K562 (cell line): ENCODE results near the gene ARFIP2. TPM values are rescaled to one million over a fixed set of nuclear protein-coding genes. Genes with fewer than 3 reads are reported as not detected.

Experiments
- ATAC-seq: fragments of 200-7000 bp; cut with Tn5 transposase; 3 replicates; pipeline ENCODE4 v1.9.1; 2020; ENCODE audit warnings: moderate library complexity
- BruUV-seq: library from RNA; stranded (reverse); fragments of 400-500 nt; replicated peaks from 2 replicates; lab custom pipeline; 2021; lab: Mats Ljungman, UMichigan
- CTCF ChIA-PET: fragments of 300-600 bp; formaldehyde crosslinking; extraction: SDS; loops from one replicate; lab custom pipeline; 2021; ENCODE audit warnings: low intra/inter-chr PET ratio; lab: Yijun Ruan, JAX
- POLR2A ChIA-PET: fragments of 300-600, 350-650 bp; sonication (Branson Sonifier 250); formaldehyde crosslinking; extraction: SDS; loops from one replicate; lab custom pipeline; 2021; ENCODE audit warnings: antibody characterized with exemption, inconsistent platforms; lab: Yijun Ruan, JAX
- DNase-seq, 4 experiments: peaks; one replicate each; pipeline versions ENCODE4 v3.0.0 to v3.0.0-alpha.2; 2011 to 2018; ENCODE audit warnings: low spot score in 3 of 4, mixed read lengths in 3 of 4; ENCODE audit errors: extremely low read depth in 1 of 4
- FAIRE-seq: peaks from 2 replicates; lab custom pipeline; 2011; peaks lifted over from hg19 to GRCh38; lab: Jason Lieb, UNC
- H2AFZ ChIP-seq: 2 replicates; pipeline ENCODE4 v1.6.0; 2011; ENCODE audit warnings: low read depth, low read length, control low read depth, inconsistent platforms
- H3K27ac ChIP-seq: fragments of 200-600 bp; 3 replicates; pipeline ENCODE4 v1.8.0; 2011; ENCODE audit warnings: low read depth, mild to moderate bottlenecking, control low read depth, inconsistent platforms, low read length, moderate library complexity, mixed read lengths; ENCODE audit errors: extremely low read depth
- H3K27me3 ChIP-seq, 2 experiments: fragments of 300-600 bp in 1 of 2; 2 replicates in 1 of 2; 3 replicates in 1 of 2; pipeline versions ENCODE4 v1.6.0 to v1.8.0; 2011; ENCODE audit warnings: inconsistent platforms in 2 of 2, low read length in 2 of 2, mild to moderate bottlenecking in 1 of 2, mixed read lengths in 1 of 2, moderate library complexity in 1 of 2; ENCODE audit not compliant: control insufficient read depth in 2 of 2, insufficient read depth in 2 of 2
- H3K36me3 ChIP-seq: fragments of 300-600 bp; 3 replicates; pipeline ENCODE4 v1.8.0; 2011; ENCODE audit warnings: mild to moderate bottlenecking, low read length, inconsistent platforms; ENCODE audit not compliant: control insufficient read depth, insufficient read depth
- H3K4me1 ChIP-seq, 2 experiments: fragments of 200-600 bp in 1 of 2; replicated peaks in 1 of 2; 2 replicates in 1 of 2; 3 replicates in 1 of 2; pipeline versions ENCODE4 v1.5.1 to v1.8.0; 2011; ENCODE audit warnings: inconsistent platforms in 2 of 2, low read length in 2 of 2, mild to moderate bottlenecking in 1 of 2, mixed read lengths in 1 of 2, moderate library complexity in 1 of 2; ENCODE audit not compliant: control insufficient read depth in 2 of 2, insufficient read depth in 2 of 2
- H3K4me2 ChIP-seq: 2 replicates; pipeline ENCODE4 v1.6.1; 2011; ENCODE audit warnings: low read length, control low read depth, inconsistent platforms, mixed read lengths; ENCODE audit not compliant: insufficient read depth
- H3K4me3 ChIP-seq: fragments of 200-600 bp; sonication (generic), shearing (Covaris generic); 2 replicates; pipeline ENCODE4 v1.5.1; 2016; ENCODE audit warnings: control low read depth, inconsistent platforms
- H3K79me2 ChIP-seq: fragments of 200-600 bp; 3 replicates; pipeline ENCODE4 v1.8.0; 2011; ENCODE audit warnings: low read length, inconsistent platforms; ENCODE audit not compliant: control insufficient read depth, insufficient read depth
- H3K9ac ChIP-seq, 2 experiments: 2 replicates each; pipeline versions ENCODE4 v1.6.0 to v1.6.1; 2011; ENCODE audit warnings: low read depth in 2 of 2, low read length in 2 of 2, control low read depth in 1 of 2, inconsistent platforms in 1 of 2, mild to moderate bottlenecking in 1 of 2, mixed read lengths in 1 of 2; ENCODE audit not compliant: insufficient read depth in 1 of 2
- H3K9me1 ChIP-seq: one replicate; pipeline ENCODE4 v1.6.0; 2011; ENCODE audit warnings: inconsistent platforms, mild to moderate bottlenecking, low read length, moderate library complexity; ENCODE audit not compliant: control insufficient read depth, insufficient read depth
- H3K9me3 ChIP-seq: replicated peaks from 2 replicates; pipeline ENCODE4 v1.5.1; 2011; ENCODE audit warnings: low read depth, low read length, inconsistent platforms; ENCODE audit not compliant: control insufficient read depth, insufficient read depth
- H4K20me1 ChIP-seq: replicated peaks from 2 replicates; pipeline ENCODE4 v1.6.1; 2011; ENCODE audit warnings: low read length, inconsistent platforms, mixed read lengths; ENCODE audit not compliant: control insufficient read depth, insufficient read depth
- CAMTA2 ChIP-seq: fragments of 250-450 bp; sonication (Bioruptor Pico); conservative IDR thresholded peaks from 2 replicates; pipeline ENCODE4 v1.5.1; 2022
- KDM5B ChIP-seq: fragments of 200-600 bp; sonication (generic); IDR thresholded peaks from 2 replicates; pipeline ENCODE4 v1.6.1; 2012; ENCODE audit warnings: low read depth, mild to moderate bottlenecking, moderate library complexity, low read length, control low read depth, inconsistent platforms; ENCODE audit not compliant: insufficient replicate concordance
- MIER1 ChIP-seq: fragments of 450-650 bp; IDR thresholded peaks from 2 replicates; pipeline ENCODE4 v1.6.1; 2016; ENCODE audit warnings: antibody characterized with exemption, mild to moderate bottlenecking, low read depth
- SMAD1 ChIP-seq: fragments of 150-350 bp; IDR thresholded peaks from 2 replicates; pipeline ENCODE4 v1.6.1; 2014; ENCODE audit warnings: low read length, low read depth; ENCODE audit not compliant: partially characterized antibody
- THRAP3 ChIP-seq: fragments of 450-650 bp; IDR thresholded peaks from 2 replicates; pipeline ENCODE4 v1.6.1; 2016; ENCODE audit warnings: mild to moderate bottlenecking, inconsistent platforms, borderline replicate concordance
- ZBTB17 ChIP-seq: fragments of 450-650 bp; formaldehyde crosslinking; IDR thresholded peaks from 2 replicates; pipeline ENCODE4 v1.4.0; 2020; ENCODE audit warnings: mild to moderate bottlenecking
- ZNF134 ChIP-seq: fragments of 250-450 bp; sonication (Bioruptor Pico); conservative IDR thresholded peaks from 2 replicates; pipeline ENCODE4 v1.4.0; 2020
- ZNF274 ChIP-seq: IDR thresholded peaks from 2 replicates; pipeline ENCODE4 v1.6.1; 2011; ENCODE audit warnings: low read depth, mild to moderate bottlenecking, low read length, moderate library complexity, borderline replicate concordance
- WGBS: fragments of 100-300 bp; shearing (Covaris generic); methylation state at CpG from one replicate; pipeline ENCODE4 v1.1.6; 2016; ENCODE audit warnings: low coverage, mixed read lengths; ENCODE audit not compliant: insufficient coverage; ENCODE audit errors: missing lambda C conversion rate; 5-methylcytosine and 5-hydroxymethylcytosine counted together
- in situ Hi-C: fragments of 300-500 bp; cut with MboI; formaldehyde crosslinking; loops from 4 replicates; pipeline ENCODE4 v1.15.0; 2018; ENCODE audit warnings: inconsistent platforms, mixed read lengths
- intact Hi-C: fragments of 100-400 bp; cut with micrococcal nuclease; formaldehyde crosslinking; loops from 2 replicates; pipeline ENCODE4 v1.14.2; 2022
- polyA plus RNA-seq, 8 experiments: library from polyadenylated mRNA; depleted of rRNA in 4 of 8; stranded (reverse) in 5 of 8; unstranded in 3 of 8; fragments of >200 nt; fragmentation: Nextera tagmentation in 2 of 8; fragmentation: Illumina TruSeq in 1 of 8; extraction: Ambion mirVana in 2 of 8; extraction: Trizol in 1 of 8; gene quantifications; 2 replicates each; pipeline versions ENCODE4 v1.2.1 to v1.2.3, GENCODE V29; 2011 to 2014; ENCODE audit warnings: inconsistent platforms in 1 of 8, missing spikeins in 1 of 8
- total RNA-seq, 7 experiments: library from RNA; depleted of rRNA in 6 of 7; stranded (reverse); fragments of >200 nt in 6 of 7; fragmentation: Illumina TruSeq in 2 of 7; extraction: Trizol in 2 of 7; gene quantifications; 2 replicates each; pipeline versions ENCODE4 v1.2.1 to v1.2.3, GENCODE V29; 2011 to 2021; ENCODE audit warnings: low replicate concordance in 1 of 7
- TF ChIP-seq, protein P1 (sequence below): fragments of 200-800 bp; sonication (Bioruptor generic); IDR thresholded peaks from 2 replicates; pipeline ENCODE4 v1.6.1; 2016; ENCODE audit warnings: missing genetic modification characterization, missing compliant biosample characterization
- TF ChIP-seq, protein P2 (sequence below): sonication (generic); formaldehyde crosslinking; IDR thresholded peaks from 2 replicates; pipeline ENCODE4 v1.8.1; 2022; ENCODE audit warnings: missing genetic modification reagents

The ARFIP2 gene
- total and polyA plus RNA-seq, 9 of the 15 experiments (the other 6 are each of a cell fraction or from before 2014, with no cell fraction given) = 11.8 to 74.1 (median 41.0) TPM

DNA sequence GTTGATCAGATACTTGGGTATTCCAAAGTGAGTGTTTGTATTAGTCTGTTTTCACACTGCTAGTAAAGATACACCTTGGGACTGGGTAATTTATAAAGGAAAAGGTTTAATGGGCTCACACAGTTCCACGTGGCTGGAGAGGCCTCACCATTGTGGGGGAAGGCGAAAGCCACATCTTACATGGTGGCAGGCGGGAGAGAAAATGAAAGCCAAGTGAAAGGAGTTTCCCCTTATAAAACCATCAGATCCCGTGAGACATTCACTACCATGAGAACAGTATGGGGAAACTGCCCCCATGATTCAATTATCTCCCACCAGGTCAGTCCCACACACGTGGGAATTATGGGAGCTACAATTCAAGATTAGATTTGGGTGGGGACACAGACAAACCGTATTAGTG is 7.2 kb upstream of the ARFIP2 start:
- H3K79me2 ChIP-seq = peaks cover 10% of the 10 kb centered on the region
- H3K27ac ChIP-seq = no peak overlapping the region
- H3K4me3 ChIP-seq = no peak overlapping the region
- FAIRE-seq (no peak), ATAC-seq (no peak), DNase-seq (no peak)
- TF ChIP-seq, protein P1, sequence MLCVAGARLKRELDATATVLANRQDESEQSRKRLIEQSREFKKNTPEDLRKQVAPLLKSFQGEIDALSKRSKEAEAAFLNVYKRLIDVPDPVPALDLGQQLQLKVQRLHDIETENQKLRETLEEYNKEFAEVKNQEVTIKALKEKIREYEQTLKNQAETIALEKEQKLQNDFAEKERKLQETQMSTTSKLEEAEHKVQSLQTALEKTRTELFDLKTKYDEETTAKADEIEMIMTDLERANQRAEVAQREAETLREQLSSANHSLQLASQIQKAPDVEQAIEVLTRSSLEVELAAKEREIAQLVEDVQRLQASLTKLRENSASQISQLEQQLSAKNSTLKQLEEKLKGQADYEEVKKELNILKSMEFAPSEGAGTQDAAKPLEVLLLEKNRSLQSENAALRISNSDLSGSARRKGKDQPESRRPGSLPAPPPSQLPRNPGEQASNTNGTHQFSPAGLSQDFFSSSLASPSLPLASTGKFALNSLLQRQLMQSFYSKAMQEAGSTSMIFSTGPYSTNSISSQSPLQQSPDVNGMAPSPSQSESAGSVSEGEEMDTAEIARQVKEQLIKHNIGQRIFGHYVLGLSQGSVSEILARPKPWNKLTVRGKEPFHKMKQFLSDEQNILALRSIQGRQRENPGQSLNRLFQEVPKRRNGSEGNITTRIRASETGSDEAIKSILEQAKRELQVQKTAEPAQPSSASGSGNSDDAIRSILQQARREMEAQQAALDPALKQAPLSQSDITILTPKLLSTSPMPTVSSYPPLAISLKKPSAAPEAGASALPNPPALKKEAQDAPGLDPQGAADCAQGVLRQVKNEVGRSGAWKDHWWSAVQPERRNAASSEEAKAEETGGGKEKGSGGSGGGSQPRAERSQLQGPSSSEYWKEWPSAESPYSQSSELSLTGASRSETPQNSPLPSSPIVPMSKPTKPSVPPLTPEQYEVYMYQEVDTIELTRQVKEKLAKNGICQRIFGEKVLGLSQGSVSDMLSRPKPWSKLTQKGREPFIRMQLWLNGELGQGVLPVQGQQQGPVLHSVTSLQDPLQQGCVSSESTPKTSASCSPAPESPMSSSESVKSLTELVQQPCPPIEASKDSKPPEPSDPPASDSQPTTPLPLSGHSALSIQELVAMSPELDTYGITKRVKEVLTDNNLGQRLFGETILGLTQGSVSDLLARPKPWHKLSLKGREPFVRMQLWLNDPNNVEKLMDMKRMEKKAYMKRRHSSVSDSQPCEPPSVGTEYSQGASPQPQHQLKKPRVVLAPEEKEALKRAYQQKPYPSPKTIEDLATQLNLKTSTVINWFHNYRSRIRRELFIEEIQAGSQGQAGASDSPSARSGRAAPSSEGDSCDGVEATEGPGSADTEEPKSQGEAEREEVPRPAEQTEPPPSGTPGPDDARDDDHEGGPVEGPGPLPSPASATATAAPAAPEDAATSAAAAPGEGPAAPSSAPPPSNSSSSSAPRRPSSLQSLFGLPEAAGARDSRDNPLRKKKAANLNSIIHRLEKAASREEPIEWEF (CRISPR knock-in tag) = no peak
- TF ChIP-seq ZBTB17 (CRISPR knock-in tag) = no peak
- TF ChIP-seq KDM5B = no peak
- no peak for TF ChIP-seq ZNF274
- no peak for TF ChIP-seq ZNF134 (CRISPR knock-in tag)
- TF ChIP-seq MIER1 = no peak
- TF ChIP-seq, protein P2, sequence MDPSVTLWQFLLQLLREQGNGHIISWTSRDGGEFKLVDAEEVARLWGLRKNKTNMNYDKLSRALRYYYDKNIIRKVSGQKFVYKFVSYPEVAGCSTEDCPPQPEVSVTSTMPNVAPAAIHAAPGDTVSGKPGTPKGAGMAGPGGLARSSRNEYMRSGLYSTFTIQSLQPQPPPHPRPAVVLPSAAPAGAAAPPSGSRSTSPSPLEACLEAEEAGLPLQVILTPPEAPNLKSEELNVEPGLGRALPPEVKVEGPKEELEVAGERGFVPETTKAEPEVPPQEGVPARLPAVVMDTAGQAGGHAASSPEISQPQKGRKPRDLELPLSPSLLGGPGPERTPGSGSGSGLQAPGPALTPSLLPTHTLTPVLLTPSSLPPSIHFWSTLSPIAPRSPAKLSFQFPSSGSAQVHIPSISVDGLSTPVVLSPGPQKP (CRISPR knock-in tag) = no peak
- no peak for TF ChIP-seq SMAD1
- no peak for TF ChIP-seq CAMTA2 (CRISPR knock-in tag)
- TF ChIP-seq THRAP3 = no peak
- POLR2A ChIA-PET = interaction anchor here (2.7 to 4.9 kb wide), 2 partner anchors 7 to 11 kb away, joined by 16 to 33 read pairs; partner anchors contain the start of gene DNHD1
- BruUV-seq = no TSS peak
- H3K4me2 ChIP-seq = no peak overlapping the region
- peaks cover 78% of the 10 kb centered on the region for H3K36me3 ChIP-seq
- CTCF ChIA-PET = no interaction called here
- H3K9me3 ChIP-seq = no peaks in the 10 kb centered on the region
- WGBS = 61% methylated on average over 6 of the region's 6 CpGs
- no peaks in the 10 kb centered on the region; a peak in 1 of 5 replicates for H3K4me1 ChIP-seq
- no peaks in the 10 kb centered on the region for H4K20me1 ChIP-seq
- no peak overlapping the region for H3K9ac ChIP-seq
- in situ Hi-C loops (no loop called here), intact Hi-C loops (no loop called here)
- H3K27me3 ChIP-seq = no peaks in the 10 kb centered on the region
- no peaks in the 10 kb centered on the region for H3K9me1 ChIP-seq
- H2AFZ ChIP-seq = no peak overlapping the region
